HEK293 (cell line): Measurements from ENCODE around the gene ZNF804A.

Experiments used
- CTCF ChIA-PET: fragments of 350-600 bp; formaldehyde crosslinking; extraction: SDS; loops from one replicate; lab custom pipeline; 2021; ENCODE audit warnings: antibody characterized with exemption; lab: Yijun Ruan, JAX
- POLR2A ChIA-PET: fragments of 300-600 bp; formaldehyde crosslinking; extraction: SDS; loops from one replicate; lab custom pipeline; 2020; ENCODE audit warnings: antibody characterized with exemption, inconsistent platforms; lab: Yijun Ruan, JAX
- H3K27ac ChIP-seq: fragments of 200-500 bp; sonication (Bioruptor generic); 2 replicates; pipeline ENCODE4 v1.5.1; 2014; ENCODE audit warnings: low read depth, low read length, control low read depth, inconsistent platforms; ENCODE audit errors: extremely low read depth
- H3K36me3 ChIP-seq, 2 experiments: fragments of 200-500 bp in 1 of 2; sonication (Bioruptor generic) in 1 of 2; 1 replicate in 1 of 2; 2 replicates in 1 of 2; pipeline ENCODE4 v1.5.1; 2014 to 2017; ENCODE audit warnings: inconsistent platforms in 2 of 2, low read length in 2 of 2; ENCODE audit not compliant: control insufficient read depth in 2 of 2, insufficient read depth in 1 of 2
- H3K4me1 ChIP-seq: fragments of 200-500 bp; sonication (Bioruptor generic); 2 replicates; pipeline ENCODE4 v1.5.1; 2014; ENCODE audit warnings: mild to moderate bottlenecking, low read length, inconsistent platforms; ENCODE audit not compliant: control insufficient read depth, insufficient read depth
- H3K4me3 ChIP-seq: 2 replicates; pipeline ENCODE4 v1.5.1; 2011; ENCODE audit warnings: low read depth, mild to moderate bottlenecking, control low read depth, low read length, moderate library complexity
- H3K9me3 ChIP-seq: fragments of 200-500 bp; sonication (Bioruptor generic); 2 replicates; pipeline ENCODE4 v1.5.1; 2014; ENCODE audit warnings: low read depth, low read length, inconsistent platforms; ENCODE audit not compliant: control insufficient read depth, insufficient read depth
- GLI2 ChIP-seq: fragments of 450-650 bp; formaldehyde crosslinking; IDR thresholded peaks from 2 replicates; pipeline ENCODE4; 2017; ENCODE audit warnings: missing biosample characterization, missing genetic modification characterization, low read depth, borderline replicate concordance
- KLF16 ChIP-seq: fragments of 450-650 bp; formaldehyde crosslinking; IDR thresholded peaks from 2 replicates; pipeline ENCODE4 v1.5.1; 2017; ENCODE audit warnings: missing biosample characterization, missing genetic modification characterization
- YY1 ChIP-seq: fragments of 450-650 bp; formaldehyde crosslinking; IDR thresholded peaks from 2 replicates; pipeline ENCODE4 v1.5.1; 2018; ENCODE audit warnings: missing biosample characterization, missing genetic modification characterization
- ZBTB1 ChIP-seq: fragments of 450-650 bp; formaldehyde crosslinking; IDR thresholded peaks from 2 replicates; pipeline ENCODE4 v1.5.1; 2016; ENCODE audit warnings: missing biosample characterization, missing genetic modification characterization
- ZEB2 ChIP-seq: fragments of 450-650 bp; formaldehyde crosslinking; IDR thresholded peaks from 2 replicates; pipeline ENCODE4 v1.5.1; 2016; ENCODE audit warnings: missing biosample characterization, missing genetic modification characterization
- ZFP37 ChIP-seq: fragments of 450-650 bp; formaldehyde crosslinking; IDR thresholded peaks from 2 replicates; pipeline ENCODE4 v1.5.1; 2016; ENCODE audit warnings: missing biosample characterization, missing genetic modification characterization
- ZNF248 ChIP-seq: fragments of 450-650 bp; formaldehyde crosslinking; IDR thresholded peaks from 2 replicates; pipeline ENCODE4 v1.5.1; 2017; ENCODE audit warnings: missing biosample characterization, missing genetic modification characterization
- ZNF274 ChIP-seq, 2 experiments: fragments of 200-500 bp in 1 of 2; fragments of 450-650 bp in 1 of 2; sonication (Bioruptor generic) in 1 of 2; formaldehyde crosslinking in 1 of 2; IDR thresholded peaks; 2 replicates each; pipeline versions ENCODE4 v1.5.1 to v1.6.1; 2014 to 2016; ENCODE audit warnings: borderline replicate concordance in 1 of 2, inconsistent platforms in 1 of 2, low read length in 1 of 2, missing biosample characterization in 1 of 2, missing genetic modification characterization in 1 of 2
- ZNF311 ChIP-seq: fragments of 450-650 bp; formaldehyde crosslinking; IDR thresholded peaks from 2 replicates; pipeline ENCODE4 v1.5.1; 2017; ENCODE audit warnings: missing biosample characterization, missing genetic modification characterization, borderline replicate concordance
- ZNF324 ChIP-seq: fragments of 450-650 bp; formaldehyde crosslinking; IDR thresholded peaks from 2 replicates; pipeline ENCODE4 v1.5.1; 2016; ENCODE audit warnings: missing biosample characterization, missing genetic modification characterization
- ZNF37A ChIP-seq: fragments of 450-650 bp; IDR thresholded peaks from 2 replicates; pipeline ENCODE4 v1.5.1; 2018; ENCODE audit warnings: missing biosample characterization, missing genetic modification characterization
- ZNF449 ChIP-seq: fragments of 450-650 bp; formaldehyde crosslinking; IDR thresholded peaks from 2 replicates; pipeline ENCODE4 v1.5.1; 2017; ENCODE audit warnings: missing biosample characterization, mild to moderate bottlenecking, missing genetic modification characterization, moderate library complexity
- ZNF629 ChIP-seq: fragments of 450-650 bp; formaldehyde crosslinking; IDR thresholded peaks from 2 replicates; pipeline ENCODE4 v1.5.1; 2017; ENCODE audit warnings: missing biosample characterization, missing genetic modification characterization
- ZNF639 ChIP-seq: fragments of 450-650 bp; formaldehyde crosslinking; IDR thresholded peaks from 2 replicates; pipeline ENCODE4 v1.5.1; 2016; ENCODE audit warnings: missing biosample characterization, missing genetic modification characterization
- ZNF677 ChIP-seq: fragments of 450-650 bp; IDR thresholded peaks from 2 replicates; pipeline ENCODE4 v1.5.0; 2018; ENCODE audit warnings: missing biosample characterization, mild to moderate bottlenecking, missing genetic modification characterization, moderate library complexity
- ZNF792 ChIP-seq: fragments of 450-650 bp; formaldehyde crosslinking; IDR thresholded peaks from 2 replicates; pipeline ENCODE4 v1.5.1; 2016; ENCODE audit warnings: missing biosample characterization, missing genetic modification characterization
- ZSCAN4 ChIP-seq: fragments of 450-650 bp; formaldehyde crosslinking; IDR thresholded peaks from 2 replicates; pipeline ENCODE4 v1.5.1; 2017; ENCODE audit warnings: missing biosample characterization, missing genetic modification characterization
- TF ChIP-seq, protein P1 (sequence below): fragments of 450-650 bp; formaldehyde crosslinking; IDR thresholded peaks from 2 replicates; pipeline ENCODE4 v1.5.1; 2016; ENCODE audit warnings: missing biosample characterization, missing genetic modification characterization, borderline replicate concordance

Gene ZNF804A

DNA sequence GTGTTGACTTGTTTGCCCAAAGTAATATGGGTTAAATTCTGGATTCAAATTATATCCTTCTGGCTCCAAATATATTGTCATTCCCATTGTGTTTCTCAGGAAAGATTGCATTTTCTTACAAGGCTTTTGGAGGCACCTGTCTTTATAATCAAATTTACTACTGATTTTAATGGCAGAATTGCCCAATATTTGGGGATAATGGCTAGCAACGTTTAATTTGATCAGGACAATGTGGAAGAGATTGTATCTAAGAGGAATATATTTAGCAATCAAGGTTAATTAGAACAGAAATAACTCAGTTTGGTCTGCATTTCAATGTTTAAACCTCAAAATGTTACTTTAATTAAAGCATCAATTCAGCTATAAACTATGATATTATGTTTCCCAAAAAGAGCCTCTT is 41.7 kb upstream of the ZNF804A start (continued):
- TF ChIP-seq ZNF449 (tag by site-specific recombination), result no peak
- no peak for TF ChIP-seq ZBTB1 (tag by site-specific recombination)
- no peak for TF ChIP-seq ZNF639 (tag by site-specific recombination)
- no peak for TF ChIP-seq ZNF37A
- TF ChIP-seq ZEB2, result no peak
- TF ChIP-seq, all 188 proteins: peak for 0

- ChIA-PET CTCF (no interaction called here), POLR2A (no interaction called here)
Observed at GRCh38 chr2:184558713-184559464, 39.4 kb upstream of the ZNF804A start.

GRCh38 chr2:184560603-184561002 is 37.7 kb upstream of the ZNF804A start:
- CTCF ChIA-PET, result no interaction called here

More at GRCh38 chr2:184558713-184559464, 39.4 kb upstream of the ZNF804A start:
- Histone ChIP-seq H3K4me1 (no peaks in the 10 kb centered on the region), H3K4me3 (no peak overlapping the region), H3K27ac (no peak overlapping the region), H3K36me3 (no peaks in the 10 kb centered on the region), H3K9me3 (no peaks in the 10 kb centered on the region)
- TF ChIP-seq ZNF792 (tag by site-specific recombination), result no peak
- TF ChIP-seq ZFP37, result no peak
- TF ChIP-seq YY1 (tag by site-specific recombination), result no peak
- no peak for TF ChIP-seq ZNF324 (tag by site-specific recombination)
- TF ChIP-seq KLF16 (tag by site-specific recombination), result no peak
- TF ChIP-seq, protein P1, sequence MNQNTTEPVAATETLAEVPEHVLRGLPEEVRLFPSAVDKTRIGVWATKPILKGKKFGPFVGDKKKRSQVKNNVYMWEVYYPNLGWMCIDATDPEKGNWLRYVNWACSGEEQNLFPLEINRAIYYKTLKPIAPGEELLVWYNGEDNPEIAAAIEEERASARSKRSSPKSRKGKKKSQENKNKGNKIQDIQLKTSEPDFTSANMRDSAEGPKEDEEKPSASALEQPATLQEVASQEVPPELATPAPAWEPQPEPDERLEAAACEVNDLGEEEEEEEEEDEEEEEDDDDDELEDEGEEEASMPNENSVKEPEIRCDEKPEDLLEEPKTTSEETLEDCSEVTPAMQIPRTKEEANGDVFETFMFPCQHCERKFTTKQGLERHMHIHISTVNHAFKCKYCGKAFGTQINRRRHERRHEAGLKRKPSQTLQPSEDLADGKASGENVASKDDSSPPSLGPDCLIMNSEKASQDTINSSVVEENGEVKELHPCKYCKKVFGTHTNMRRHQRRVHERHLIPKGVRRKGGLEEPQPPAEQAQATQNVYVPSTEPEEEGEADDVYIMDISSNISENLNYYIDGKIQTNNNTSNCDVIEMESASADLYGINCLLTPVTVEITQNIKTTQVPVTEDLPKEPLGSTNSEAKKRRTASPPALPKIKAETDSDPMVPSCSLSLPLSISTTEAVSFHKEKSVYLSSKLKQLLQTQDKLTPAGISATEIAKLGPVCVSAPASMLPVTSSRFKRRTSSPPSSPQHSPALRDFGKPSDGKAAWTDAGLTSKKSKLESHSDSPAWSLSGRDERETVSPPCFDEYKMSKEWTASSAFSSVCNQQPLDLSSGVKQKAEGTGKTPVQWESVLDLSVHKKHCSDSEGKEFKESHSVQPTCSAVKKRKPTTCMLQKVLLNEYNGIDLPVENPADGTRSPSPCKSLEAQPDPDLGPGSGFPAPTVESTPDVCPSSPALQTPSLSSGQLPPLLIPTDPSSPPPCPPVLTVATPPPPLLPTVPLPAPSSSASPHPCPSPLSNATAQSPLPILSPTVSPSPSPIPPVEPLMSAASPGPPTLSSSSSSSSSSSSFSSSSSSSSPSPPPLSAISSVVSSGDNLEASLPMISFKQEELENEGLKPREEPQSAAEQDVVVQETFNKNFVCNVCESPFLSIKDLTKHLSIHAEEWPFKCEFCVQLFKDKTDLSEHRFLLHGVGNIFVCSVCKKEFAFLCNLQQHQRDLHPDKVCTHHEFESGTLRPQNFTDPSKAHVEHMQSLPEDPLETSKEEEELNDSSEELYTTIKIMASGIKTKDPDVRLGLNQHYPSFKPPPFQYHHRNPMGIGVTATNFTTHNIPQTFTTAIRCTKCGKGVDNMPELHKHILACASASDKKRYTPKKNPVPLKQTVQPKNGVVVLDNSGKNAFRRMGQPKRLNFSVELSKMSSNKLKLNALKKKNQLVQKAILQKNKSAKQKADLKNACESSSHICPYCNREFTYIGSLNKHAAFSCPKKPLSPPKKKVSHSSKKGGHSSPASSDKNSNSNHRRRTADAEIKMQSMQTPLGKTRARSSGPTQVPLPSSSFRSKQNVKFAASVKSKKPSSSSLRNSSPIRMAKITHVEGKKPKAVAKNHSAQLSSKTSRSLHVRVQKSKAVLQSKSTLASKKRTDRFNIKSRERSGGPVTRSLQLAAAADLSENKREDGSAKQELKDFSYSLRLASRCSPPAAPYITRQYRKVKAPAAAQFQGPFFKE (tag by site-specific recombination), result no peak
- TF ChIP-seq ZNF629 (tag by site-specific recombination), result no peak
- TF ChIP-seq ZNF677 (tag by site-specific recombination), result no peak

More at GRCh38 chr2:184560603-184561002, 37.7 kb upstream of the ZNF804A start:
- H3K9me3 ChIP-seq, result no peaks in the 10 kb centered on the region
- H3K27ac ChIP-seq, result no peak overlapping the region
- POLR2A ChIA-PET, result no interaction called here
- H3K4me1 ChIP-seq, result no peaks in the 10 kb centered on the region
- no peak overlapping the region for H3K4me3 ChIP-seq
- TF ChIP-seq GLI2, result no peak
- TF ChIP-seq ZNF248 (tag by site-specific recombination), result no peak
- no peak for TF ChIP-seq ZSCAN4 (tag by site-specific recombination)
- TF ChIP-seq ZNF274 (IDR thresholded peaks at IDR 0.05; ENCODE audit: low read length), result no peak
- TF ChIP-seq ZNF274 (tag by site-specific recombination; IDR thresholded peaks at IDR 0.05; ENCODE audit: borderline replicate concordance), result no peak
- TF ChIP-seq ZNF311 (tag by site-specific recombination), result no peak
- H3K36me3 ChIP-seq, result no peaks in the 10 kb centered on the region
